ENCODE data around the gene IRAK3.

IRAK3 gene

GRCh38 chr12:66268562-66268961, 79.5 kb downstream of the IRAK3 start:
- TF ChIP-seq OSR1 (CRISPR knock-in tag; IDR thresholded peaks at IDR 0.05), result no peak
- TF ChIP-seq TCF4 (CRISPR knock-in tag; IDR thresholded peaks at IDR 0.05; ENCODE audit: borderline replicate concordance), result no peak
- no peak for TF ChIP-seq TSHZ2 (CRISPR knock-in tag; IDR thresholded peaks at IDR 0.05)
- TF ChIP-seq ZFP30 (CRISPR knock-in tag; IDR thresholded peaks at IDR 0.05), result no peak
- TF ChIP-seq ZNF70 (CRISPR knock-in tag; IDR thresholded peaks at IDR 0.05), result no peak
- TF ChIP-seq PPARA (CRISPR knock-in tag; IDR thresholded peaks at IDR 0.05; ENCODE audit: borderline replicate concordance), result no peak
- TF ChIP-seq ZC3H10 (CRISPR knock-in tag; IDR thresholded peaks at IDR 0.05), result no peak
- no peak for TF ChIP-seq BACH2 (CRISPR knock-in tag; IDR thresholded peaks at IDR 0.05; ENCODE audit: borderline replicate concordance)
- no peak for TF ChIP-seq TOX (CRISPR knock-in tag; IDR thresholded peaks at IDR 0.05; ENCODE audit: borderline replicate concordance)
- no peak for TF ChIP-seq ZNF565 (CRISPR knock-in tag; conservative IDR thresholded peaks at IDR 0.05; ENCODE audit: low read depth)
- TF ChIP-seq ESRRG (CRISPR knock-in tag; IDR thresholded peaks at IDR 0.05), result no peak
- no peak for TF ChIP-seq CREB5 (CRISPR knock-in tag; IDR thresholded peaks at IDR 0.05; ENCODE audit: low read depth)
- TF ChIP-seq POU6F1 (CRISPR knock-in tag; IDR thresholded peaks at IDR 0.05; ENCODE audit: borderline replicate concordance, low read depth), result no peak
- TF ChIP-seq SNAI2 (CRISPR knock-in tag; IDR thresholded peaks at IDR 0.05), result no peak
- TF ChIP-seq RARB (CRISPR knock-in tag; IDR thresholded peaks at IDR 0.05), result no peak
- no peak for TF ChIP-seq ISL1 (CRISPR knock-in tag; IDR thresholded peaks at IDR 0.05)
- ATAC-seq, result no peak

GRCh38 chr12:66269142-66269541, 80.1 kb downstream of the IRAK3 start:
- no peak for ATAC-seq
- TF ChIP-seq ZFP3 (CRISPR knock-in tag; IDR thresholded peaks at IDR 0.05) (no peak), ZNF70 (CRISPR knock-in tag; IDR thresholded peaks at IDR 0.05) (no peak), ARNTL (CRISPR knock-in tag; IDR thresholded peaks at IDR 0.05; ENCODE audit: borderline replicate concordance, low read depth) (no peak), ZFP30 (CRISPR knock-in tag; IDR thresholded peaks at IDR 0.05) (no peak), PATZ1 (CRISPR knock-in tag; IDR thresholded peaks at IDR 0.05; ENCODE audit: borderline replicate concordance) (no peak), ZNF565 (CRISPR knock-in tag; conservative IDR thresholded peaks at IDR 0.05; ENCODE audit: low read depth) (no peak), ZC3H10 (CRISPR knock-in tag; IDR thresholded peaks at IDR 0.05) (no peak), RARB (CRISPR knock-in tag; IDR thresholded peaks at IDR 0.05) (no peak), CSRNP3 (CRISPR knock-in tag; IDR thresholded peaks at IDR 0.05) (no peak), BACH2 (CRISPR knock-in tag; IDR thresholded peaks at IDR 0.05; ENCODE audit: borderline replicate concordance) (no peak), ESRRG (CRISPR knock-in tag; IDR thresholded peaks at IDR 0.05) (no peak)

- TF ChIP-seq SNAI2 (CRISPR knock-in tag; IDR thresholded peaks at IDR 0.05) (no peak), GLIS3 (CRISPR knock-in tag; IDR thresholded peaks at IDR 0.05) (no peak), CSRNP3 (CRISPR knock-in tag; IDR thresholded peaks at IDR 0.05) (no peak)
- peak; percentile 90 for ATAC-seq
Observed at GRCh38 chr12:66269757-66270383, 80.9 kb downstream of the IRAK3 start.
